Muscle of leg (tissue), 11 donors: ENCODE data around the gene SLC25A13. TPM values are rescaled to one million over a fixed set of nuclear protein-coding genes. Genes with fewer than 3 reads are reported as not detected.
"Not testable (repeated sequence)": the region's sequence is repeated elsewhere in the genome, so short reads cannot be mapped to it uniquely, and the experiment has no call there.

Experiments
- DNase-seq: peaks from one replicate; pipeline ENCODE4 v3.0.0; 2013
- H3K27ac ChIP-seq: one replicate; pipeline ENCODE4 v1.5.1; 2013; ENCODE audit warnings: mild to moderate bottlenecking, low read length, control low read depth
- H3K27me3 ChIP-seq: one replicate; pipeline ENCODE4 v1.6.1; 2013; ENCODE audit warnings: low read length; ENCODE audit not compliant: control insufficient read depth, insufficient read depth
- H3K36me3 ChIP-seq: one replicate; pipeline ENCODE4 v1.6.1; 2013; ENCODE audit warnings: low read length; ENCODE audit not compliant: control insufficient read depth, insufficient read depth
- H3K4me1 ChIP-seq: one replicate; pipeline ENCODE4 v1.6.1; 2013; ENCODE audit warnings: low read length; ENCODE audit not compliant: control insufficient read depth, insufficient read depth
- H3K4me3 ChIP-seq: one replicate; pipeline ENCODE4 v1.5.1; 2013; ENCODE audit warnings: low read length, control low read depth
- H3K9me3 ChIP-seq: replicated peaks from 2 replicates; pipeline ENCODE4 v1.6.1; 2013; ENCODE audit warnings: low read depth, low read length; ENCODE audit not compliant: control insufficient read depth
- WGBS: methylation state at CpG from one replicate; pipeline ENCODE4 v1.1.5; 2013; ENCODE audit warnings: missing lambda C conversion rate; ENCODE audit not compliant: insufficient coverage; 5-methylcytosine and 5-hydroxymethylcytosine counted together
- polyA plus RNA-seq, 8 donors: library from polyadenylated mRNA; unstranded; fragments of 120-200 nt; gene quantifications; one replicate each; pipeline versions ENCODE4 v1.2.1 to v1.2.3, GENCODE V29; 2013; ENCODE audit warnings: inconsistent platforms in 1 of 8, low replicate concordance in 1 of 8; ENCODE audit not compliant: insufficient read length in 8 of 8, insufficient read depth in 1 of 8
- total RNA-seq: library from RNA; stranded (reverse); fragments of 120-200 nt; gene quantifications from one replicate; pipeline ENCODE4 v1.2.4, GENCODE V29; 2013

The SLC25A13 gene
- total and polyA plus RNA-seq, 9 donors = 9.4 to 13.8 (median 12.2) TPM

DNA sequence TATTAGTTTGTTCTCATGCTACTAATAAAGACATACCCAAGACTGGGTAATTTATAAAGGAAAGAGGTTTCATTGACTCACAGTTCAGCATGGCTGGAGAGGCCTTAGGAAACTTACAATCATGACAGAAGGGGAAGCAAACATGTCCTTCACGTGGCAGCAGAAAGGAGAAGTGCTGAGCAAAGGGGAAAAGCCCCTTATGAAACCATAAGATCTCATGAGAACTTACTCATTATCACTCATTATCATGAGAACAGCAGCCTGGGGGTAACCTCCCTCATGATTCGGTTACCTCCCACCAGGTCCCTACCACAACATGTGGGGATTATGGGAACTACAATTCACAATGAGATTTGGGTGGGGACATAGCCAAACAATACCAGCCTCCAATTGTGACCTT lies 4.9 kb upstream of the SLC25A13 start:
- not testable (repeated sequence) for DNase-seq, H3K4me1 ChIP-seq, H3K4me3 ChIP-seq, H3K27ac ChIP-seq, H3K9me3 ChIP-seq, H3K27me3 ChIP-seq, H3K36me3 ChIP-seq
- WGBS = no CpG with 5 or more reads among the region's 2 CpGs

- no peak overlapping the region for H3K4me3 ChIP-seq
- H3K9me3 ChIP-seq = no peaks in the 10 kb centered on the region
- no peak overlapping the region for H3K27ac ChIP-seq
- no peak for DNase-seq
- H3K36me3 ChIP-seq = no peaks in the 10 kb centered on the region
- no peaks in the 10 kb centered on the region for H3K27me3 ChIP-seq
- 92% methylated on average over 2 of the region's 7 CpGs for WGBS
- peaks cover 9% of the 10 kb centered on the region for H3K4me1 ChIP-seq
These were observed 1.1 kb upstream of the SLC25A13 start for GRCh38 chr7:96322847-96323461.

DNA sequence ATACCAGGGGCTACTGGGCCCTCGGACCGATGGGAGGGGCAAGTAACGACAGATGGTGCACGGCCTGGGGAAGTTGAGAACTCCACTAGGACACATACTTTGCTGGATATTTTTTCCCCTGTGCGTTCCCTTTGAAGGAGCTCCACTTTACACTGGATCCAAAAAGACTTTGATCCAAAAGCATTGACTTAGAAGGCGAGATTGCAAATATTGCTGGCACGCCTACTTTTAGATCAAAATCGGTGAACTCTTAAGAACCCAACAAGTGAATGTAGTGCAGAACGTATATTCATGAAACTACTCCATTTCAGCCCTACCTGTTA lies 436 bp upstream of the SLC25A13 start:
- H3K4me1 ChIP-seq = peaks cover 9% of the 10 kb centered on the region
- no peak for DNase-seq
- 0% methylated on average over 3 of the region's 9 CpGs for WGBS
- H3K9me3 ChIP-seq = no peaks in the 10 kb centered on the region
- no peaks in the 10 kb centered on the region for H3K27me3 ChIP-seq
- peak overlapping the region; percentile 98 for H3K4me3 ChIP-seq
- H3K36me3 ChIP-seq = no peaks in the 10 kb centered on the region
- H3K27ac ChIP-seq = peak overlapping the region; percentile 98

DNA sequence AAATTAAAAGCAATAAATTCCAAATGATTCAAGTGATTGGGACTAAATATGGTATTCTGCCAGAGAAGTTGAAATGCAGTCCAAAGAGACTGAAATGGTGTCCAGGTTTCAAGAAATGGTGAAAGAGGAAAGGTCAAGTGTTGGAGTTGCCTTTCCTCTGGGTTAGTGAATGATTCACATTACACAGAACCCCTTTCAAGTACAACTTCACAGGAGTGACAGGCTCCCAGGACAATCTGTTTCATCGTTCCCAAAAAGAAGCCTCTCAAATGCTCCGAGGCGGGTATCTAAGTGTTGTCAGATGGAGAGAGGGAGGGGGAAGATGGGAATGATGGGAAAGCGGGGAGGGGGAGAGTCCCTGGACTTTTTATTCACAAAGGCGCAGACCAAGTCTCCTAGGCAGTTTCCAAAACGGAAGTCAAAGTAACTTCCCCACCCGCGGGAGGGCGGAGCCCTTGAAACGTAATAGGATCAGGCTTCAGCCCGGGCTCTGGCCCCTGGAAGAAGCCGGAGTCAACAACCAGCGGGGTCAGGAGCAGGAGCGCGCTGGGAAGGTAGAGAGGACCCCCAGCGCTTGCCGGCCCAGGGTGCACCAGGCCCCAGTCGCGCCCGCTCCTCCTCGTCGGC lies 754 bp downstream of the SLC25A13 start:
- Histone ChIP-seq H3K27ac (peak overlapping the region; percentile 98), H3K36me3 (no peaks in the 10 kb centered on the region), H3K4me1 (peaks cover 9% of the 10 kb centered on the region), H3K9me3 (no peaks in the 10 kb centered on the region), H3K27me3 (no peaks in the 10 kb centered on the region), H3K4me3 (peak overlapping the region; percentile 98)
- peak; percentile 97 for DNase-seq
- 0% methylated on average over 21 of the region's 22 CpGs for WGBS

GRCh38 chr7:96320442-96320841 lies 1.5 kb downstream of the SLC25A13 start:
- H3K9me3 ChIP-seq = no peaks in the 10 kb centered on the region
- WGBS = no CpG with 5 or more reads among the region's 2 CpGs

DNA sequence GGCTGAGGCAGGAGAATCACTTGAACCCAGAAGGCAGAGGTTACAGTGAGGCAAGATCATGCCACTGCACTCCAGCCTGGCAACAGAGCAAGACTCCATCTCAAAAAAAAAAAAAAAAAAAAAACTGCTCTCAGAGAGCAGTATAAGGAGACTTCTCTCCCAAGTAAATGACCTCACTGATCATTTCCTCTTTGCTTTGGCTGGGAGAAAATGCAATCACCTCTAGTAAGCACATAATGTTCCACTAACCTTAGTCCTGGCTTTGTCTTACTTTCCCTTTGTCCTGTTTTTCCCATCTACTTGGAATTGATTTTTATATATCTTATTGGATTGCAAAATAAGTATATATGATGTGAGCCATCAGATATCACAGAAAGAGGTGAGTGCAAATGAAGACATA lies 2.5 kb downstream of the SLC25A13 start:
- no peaks in the 10 kb centered on the region for H3K27me3 ChIP-seq
- H3K27ac ChIP-seq = no peak overlapping the region
- peaks cover 13% of the 10 kb centered on the region for H3K4me1 ChIP-seq
- H3K36me3 ChIP-seq = no peaks in the 10 kb centered on the region
- no peaks in the 10 kb centered on the region for H3K9me3 ChIP-seq
- DNase-seq = peak; percentile 66
- no peak overlapping the region for H3K4me3 ChIP-seq

More at GRCh38 chr7:96320442-96320841, 1.5 kb downstream of the SLC25A13 start:
- no peaks in the 10 kb centered on the region for H3K36me3 ChIP-seq
- peak overlapping the region; percentile 98 for H3K27ac ChIP-seq
- no peak for DNase-seq
- H3K4me1 ChIP-seq = peaks cover 9% of the 10 kb centered on the region
- H3K27me3 ChIP-seq = no peaks in the 10 kb centered on the region
- no peak overlapping the region for H3K4me3 ChIP-seq

DNA sequence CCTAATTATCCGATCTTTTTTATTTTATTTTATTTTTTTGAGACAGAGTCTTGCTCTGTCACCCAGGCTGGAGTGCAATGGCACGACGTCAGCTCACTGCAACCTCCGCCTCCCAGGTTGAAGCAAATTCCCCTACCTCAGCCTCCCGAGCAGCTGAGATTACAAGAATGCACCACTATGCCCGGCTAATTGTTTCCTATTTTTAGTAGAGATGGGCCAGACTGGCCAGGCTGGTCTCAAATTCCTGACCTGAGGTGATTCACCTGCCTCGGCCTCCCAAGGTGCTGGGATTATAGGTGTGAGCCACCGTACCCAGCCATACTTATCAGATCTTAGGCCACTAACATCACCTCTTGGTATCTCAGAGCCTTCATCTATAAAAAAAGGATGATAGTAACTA lies 4.9 kb downstream of the SLC25A13 start:
- DNase-seq = no peak
- 86% methylated on average over 4 of the region's 8 CpGs for WGBS
- Histone ChIP-seq H3K36me3 (peaks cover 2% of the 10 kb centered on the region), H3K4me1 (peaks cover 7% of the 10 kb centered on the region), H3K4me3 (no peak overlapping the region), H3K27me3 (no peaks in the 10 kb centered on the region), H3K27ac (no peak overlapping the region), H3K9me3 (no peaks in the 10 kb centered on the region)

GRCh38 chr7:96315125-96315512 lies 6.8 kb downstream of the SLC25A13 start:
- Histone ChIP-seq H3K36me3 (peaks cover 2% of the 10 kb centered on the region), H3K4me3 (no peak overlapping the region), H3K9me3 (no peaks in the 10 kb centered on the region), H3K27me3 (no peaks in the 10 kb centered on the region), H3K27ac (no peak overlapping the region), H3K4me1 (peaks cover 4% of the 10 kb centered on the region)
- DNase-seq = no peak

DNA sequence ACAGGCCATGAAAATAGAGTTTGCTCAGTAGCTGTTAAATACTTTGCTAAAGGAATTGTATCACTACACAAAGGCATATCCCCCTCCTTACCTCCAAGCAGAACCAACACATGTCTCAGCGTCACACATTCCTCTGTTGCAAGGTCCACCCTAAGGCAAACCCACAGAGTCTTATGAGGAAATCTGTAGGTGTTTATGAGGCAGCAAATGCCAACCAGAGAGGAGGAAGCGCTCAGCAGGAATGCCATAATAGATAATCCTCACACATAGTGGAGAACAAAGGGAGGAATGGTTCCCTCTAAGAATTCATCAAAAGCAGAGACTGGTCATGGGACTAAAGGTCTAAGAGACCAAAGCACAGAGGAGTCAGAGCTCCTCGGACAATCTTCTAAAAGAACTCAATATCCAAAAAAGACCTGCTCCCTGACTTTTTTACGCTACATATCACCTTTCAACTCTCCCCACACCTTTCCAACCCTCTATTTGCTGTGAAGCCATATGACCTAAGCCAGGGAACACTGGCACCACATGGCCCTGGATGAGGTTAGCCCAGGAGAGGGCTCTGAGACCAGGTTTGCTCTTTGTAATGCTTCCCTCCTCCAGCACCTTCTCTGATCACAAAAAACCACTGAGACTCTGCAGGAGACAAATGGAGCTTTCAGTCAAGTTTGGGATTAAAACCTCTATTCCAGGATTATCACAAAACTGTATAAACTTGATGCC lies 7.3 kb downstream of the SLC25A13 start:
- Histone ChIP-seq H3K4me1 (peaks cover 4% of the 10 kb centered on the region), H3K9me3 (no peaks in the 10 kb centered on the region), H3K4me3 (no peak overlapping the region), H3K27me3 (no peaks in the 10 kb centered on the region), H3K36me3 (peaks cover 2% of the 10 kb centered on the region), H3K27ac (no peak overlapping the region)
- no peak for DNase-seq
- WGBS = 85% methylated on average over 2 of the region's 4 CpGs

DNA sequence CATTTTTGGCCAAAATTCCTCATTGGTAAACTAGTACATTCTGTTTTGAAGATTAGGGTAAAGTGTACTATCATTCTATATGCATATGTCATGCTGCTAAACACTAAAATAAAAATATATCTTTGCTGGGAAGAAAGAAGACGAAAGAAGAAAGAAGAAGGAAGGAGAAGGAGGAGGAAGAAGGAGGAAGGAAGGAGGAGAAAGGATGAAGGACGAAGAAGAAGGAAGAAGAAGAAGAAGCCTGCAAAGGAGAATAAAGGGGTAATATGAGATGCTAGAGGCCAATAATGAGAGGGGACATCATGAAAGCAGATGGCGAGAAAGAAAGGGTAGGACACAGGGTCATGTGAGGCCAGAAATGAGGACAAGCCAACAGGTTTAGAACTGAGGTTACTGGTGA lies 8.0 kb downstream of the SLC25A13 start:
- Histone ChIP-seq H3K4me3 (no peak overlapping the region), H3K27me3 (no peaks in the 10 kb centered on the region), H3K4me1 (peaks cover 4% of the 10 kb centered on the region), H3K9me3 (no peaks in the 10 kb centered on the region), H3K36me3 (peaks cover 5% of the 10 kb centered on the region), H3K27ac (no peak overlapping the region)
- DNase-seq = no peak
- WGBS = 86% methylated on average over 3 of the region's 3 CpGs
